Measurements from ENCODE around the gene CCDC201. TPM values are rescaled to one million over a fixed set of nuclear protein-coding genes. Genes with fewer than 3 reads are reported as not detected.

Gene CCDC201
- total RNA-seq, 1 experiment from 2014 or later = not detected

DNA sequence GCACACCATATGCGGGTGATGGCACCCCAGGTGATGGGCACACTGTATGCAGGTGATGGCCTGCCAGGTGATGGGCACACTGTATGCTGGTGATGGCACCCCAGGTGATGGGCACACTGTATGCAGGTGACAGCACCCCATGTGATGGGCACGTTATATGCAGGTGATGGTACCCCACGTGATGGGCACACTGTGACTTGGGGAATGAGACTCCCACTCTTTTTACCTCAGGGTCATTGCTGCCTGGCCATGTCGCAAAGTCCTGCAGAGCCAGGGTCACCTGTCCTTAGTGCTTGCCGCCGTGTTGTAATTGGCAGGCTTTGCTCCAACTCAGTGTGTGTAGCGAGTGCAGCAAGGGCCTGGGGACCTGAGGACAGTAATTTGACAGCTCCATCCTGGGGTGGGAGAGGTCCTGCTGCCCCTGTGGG is 7.6 kb upstream of the CCDC201 start:
- Mint-ChIP-seq H3K27ac (no peak overlapping the region), H3K27me3 (ENCODE audit: low read depth) (peaks cover 25% of the 10 kb centered on the region), H3K36me3 (ENCODE audit: insufficient read depth in 1 of 3, low read depth in 3 of 3) (peaks cover 10 to 26% (median 15%) of the 10 kb centered on the region in 3 experiments; a peak in 6 of 7 replicates), H3K9me3 (peaks cover 28 to 37% of the 10 kb centered on the region in 2 experiments), H3K4me1 (peaks cover 5 to 9% of the 10 kb centered on the region in 2 experiments), H3K4me3 (no peak overlapping the region)
- Histone ChIP-seq H4K91ac (ENCODE audit: insufficient read length, low read depth, low read length) (no peak overlapping the region), H3K9ac (ENCODE audit: extremely low read depth, insufficient read length, low read length) (no peak overlapping the region), H3K14ac (ENCODE audit: insufficient read depth, low read length) (no peak overlapping the region; the same call in 1 of the 2 replicates), H3K79me2 (ENCODE audit: insufficient read depth, low read length) (no peaks in the 10 kb centered on the region), H4K5ac (ENCODE audit: insufficient read length, low read depth, low read length) (no peak overlapping the region), H3K4me2 (ENCODE audit: insufficient read depth, insufficient read length, low read length) (no peak overlapping the region), H3K4ac (ENCODE audit: low read depth, low read length) (no peak overlapping the region), H3K79me1 (ENCODE audit: insufficient read depth, low read depth, low read length, poor library complexity, severe bottlenecking) (no peaks in the 10 kb centered on the region), H2BK20ac (ENCODE audit: low read depth, low read length, poor library complexity, severe bottlenecking) (no peak overlapping the region), H3K4me1 (ENCODE audit: insufficient read depth, low read length) (peaks cover 6% of the 10 kb centered on the region; the same call in 1 of the 2 replicates), H3K56ac (ENCODE audit: insufficient read length, low read depth, low read length) (no peak overlapping the region), H3K27me3 (ENCODE audit: insufficient read depth, low read length) (no peaks in the 10 kb centered on the region), H3T11ph (ENCODE audit: low read length) (no peak overlapping the region), H3K23me2 (ENCODE audit: insufficient read length, low read depth, low read length, poor library complexity, severe bottlenecking) (no peaks in the 10 kb centered on the region), H4K20me1 (ENCODE audit: control insufficient read depth, insufficient read depth, insufficient read length) (no peaks in the 10 kb centered on the region), H3K27ac (ENCODE audit: insufficient read length, low read depth, low read length) (no peak overlapping the region), H2BK120ac (ENCODE audit: low read depth, low read length, poor library complexity, severe bottlenecking) (no peak overlapping the region), H2BK5ac (ENCODE audit: insufficient read length, low read length) (no peak overlapping the region), H2BK12ac (ENCODE audit: insufficient read length, low read depth, low read length) (no peak overlapping the region), H3K18ac (ENCODE audit: insufficient read length, low read depth, low read length) (no peak overlapping the region), H3K9me3 (ENCODE audit: control insufficient read depth, low read depth, low read length) (peaks cover 15% of the 10 kb centered on the region), H4K8ac (replicated peaks; ENCODE audit: insufficient read length, low read depth, low read length) (no peak overlapping the region), H3K23ac (ENCODE audit: insufficient read length, low read depth, low read length) (no peak overlapping the region), H2AK5ac (ENCODE audit: insufficient read length, low read length) (no peak overlapping the region), H2BK15ac (ENCODE audit: low read depth, low read length) (no peak overlapping the region), H2AFZ (ENCODE audit: low read length) (no peak overlapping the region)
- DNase-seq = no peak
- no CpG with 5 or more reads among the region's 7 CpGs for WGBS (ENCODE audit: extremely low coverage, insufficient read length, low lambda C conversion rate)
- TF ChIP-seq, protein P1, sequence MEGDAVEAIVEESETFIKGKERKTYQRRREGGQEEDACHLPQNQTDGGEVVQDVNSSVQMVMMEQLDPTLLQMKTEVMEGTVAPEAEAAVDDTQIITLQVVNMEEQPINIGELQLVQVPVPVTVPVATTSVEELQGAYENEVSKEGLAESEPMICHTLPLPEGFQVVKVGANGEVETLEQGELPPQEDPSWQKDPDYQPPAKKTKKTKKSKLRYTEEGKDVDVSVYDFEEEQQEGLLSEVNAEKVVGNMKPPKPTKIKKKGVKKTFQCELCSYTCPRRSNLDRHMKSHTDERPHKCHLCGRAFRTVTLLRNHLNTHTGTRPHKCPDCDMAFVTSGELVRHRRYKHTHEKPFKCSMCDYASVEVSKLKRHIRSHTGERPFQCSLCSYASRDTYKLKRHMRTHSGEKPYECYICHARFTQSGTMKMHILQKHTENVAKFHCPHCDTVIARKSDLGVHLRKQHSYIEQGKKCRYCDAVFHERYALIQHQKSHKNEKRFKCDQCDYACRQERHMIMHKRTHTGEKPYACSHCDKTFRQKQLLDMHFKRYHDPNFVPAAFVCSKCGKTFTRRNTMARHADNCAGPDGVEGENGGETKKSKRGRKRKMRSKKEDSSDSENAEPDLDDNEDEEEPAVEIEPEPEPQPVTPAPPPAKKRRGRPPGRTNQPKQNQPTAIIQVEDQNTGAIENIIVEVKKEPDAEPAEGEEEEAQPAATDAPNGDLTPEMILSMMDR (conservative IDR thresholded peaks at IDR 0.05) = no peak

All from H9 (cell line).